IMR-90 (cell line): ENCODE measurements around the gene DHDDS.

Experiments
- CHD1 ChIP-seq: IDR thresholded peaks from 2 replicates; pipeline ENCODE4 v1.6.1; 2012; ENCODE audit warnings: low read depth, low read length, improper control_type of control experiment
- CTCF ChIP-seq: conservative IDR thresholded peaks from 2 replicates; pipeline ENCODE4 v1.5.1; 2012; ENCODE audit warnings: mild to moderate bottlenecking, low read depth, low read length, improper control_type of control experiment
- ELK1 ChIP-seq: fragments of 150-350 bp; IDR thresholded peaks from 2 replicates; pipeline ENCODE4 v1.6.1; 2016; ENCODE audit warnings: low read depth, mild to moderate bottlenecking, low read length, moderate library complexity, borderline replicate concordance
- FOS ChIP-seq: fragments of 150-350 bp; IDR thresholded peaks from 2 replicates; pipeline ENCODE4 v1.6.1; 2016; ENCODE audit warnings: low read depth, low read length
- MAFK ChIP-seq: IDR thresholded peaks from 2 replicates; pipeline ENCODE4 v1.6.1; 2012; ENCODE audit warnings: low read depth, low read length, improper control_type of control experiment
- NFE2L2 ChIP-seq: fragments of 150-350 bp; IDR thresholded peaks from 2 replicates; pipeline ENCODE4 v1.6.1; 2016; ENCODE audit warnings: low read depth, mild to moderate bottlenecking, low read length
- POLR2A ChIP-seq: IDR thresholded peaks from 2 replicates; pipeline ENCODE4 v1.6.1; 2012; ENCODE audit warnings: mild to moderate bottlenecking, low read depth, low read length
- RAD21 ChIP-seq: IDR thresholded peaks from 2 replicates; pipeline ENCODE4 v1.6.1; 2012; ENCODE audit warnings: low read length, improper control_type of control experiment
- RCOR1 ChIP-seq: IDR thresholded peaks from 2 replicates; pipeline ENCODE4 v1.6.1; 2012; ENCODE audit warnings: mild to moderate bottlenecking, low read length, improper control_type of control experiment; ENCODE audit not compliant: insufficient replicate concordance
- RFX5 ChIP-seq: IDR thresholded peaks from 2 replicates; pipeline ENCODE4 v1.8.0; 2012; ENCODE audit warnings: low read depth, mild to moderate bottlenecking, low read length, moderate library complexity
- SMC3 ChIP-seq: fragments of 150-350 bp; IDR thresholded peaks from 2 replicates; pipeline ENCODE4 v1.6.1; 2016; ENCODE audit warnings: low read depth, mild to moderate bottlenecking, antibody characterized with exemption, low read length, moderate library complexity

- no peak for TF ChIP-seq CTCF
- no peak for TF ChIP-seq SMC3
- no peak for TF ChIP-seq POLR2A
- no peak for TF ChIP-seq RFX5
- no peak for TF ChIP-seq CHD1
- TF ChIP-seq NFE2L2: no peak
- no peak for TF ChIP-seq RAD21
- no peak for TF ChIP-seq MAFK
- TF ChIP-seq ELK1: no peak
- TF ChIP-seq FOS: no peak
- no peak for TF ChIP-seq RCOR1
Measured at GRCh38 chr1:26438041-26438440, 5.9 kb downstream of the DHDDS start.
